OCI-LY3 (cell line): Measurements from ENCODE around the gene C19orf12.

Experiments
- H2AFZ ChIP-seq: fragments of 200-600, 300-600 bp; shearing (Covaris generic); 2 replicates; pipeline ENCODE4 v1.6.0; 2014; ENCODE audit warnings: antibody characterized with exemption, low read depth, low read length
- H3K27ac ChIP-seq: fragments of 200-600, 300-600 bp; sonication (generic); 2 replicates; pipeline ENCODE4 v1.5.1; 2014; ENCODE audit warnings: mild to moderate bottlenecking, low read length, moderate library complexity, mixed read lengths
- H3K27me3 ChIP-seq: fragments of 200-600, 300-600 bp; sonication (generic); 2 replicates; pipeline ENCODE4 v1.6.1; 2014; ENCODE audit warnings: low read depth, low read length, mixed read lengths
- H3K36me3 ChIP-seq: fragments of 200-600, 300-600 bp; sonication (generic); replicated peaks from 2 replicates; pipeline ENCODE3; 2014; ENCODE audit warnings: low read depth, low read length, mixed read lengths
- H3K4me1 ChIP-seq: fragments of 300-600, 200-600 bp; sonication (generic); 2 replicates; pipeline ENCODE4 v1.6.1; 2014; ENCODE audit warnings: low read length, mixed read lengths
- H3K4me2 ChIP-seq: fragments of 200-600, 300-600 bp; sonication (generic); 2 replicates; pipeline ENCODE4 v1.6.1; 2014; ENCODE audit warnings: low read length, mixed read lengths
- H3K4me3 ChIP-seq: fragments of 300-600, 200-600 bp; sonication (generic); 2 replicates; pipeline ENCODE4 v1.5.1; 2014; ENCODE audit warnings: antibody characterized with exemption, mild to moderate bottlenecking, low read length, moderate library complexity
- H3K79me2 ChIP-seq: fragments of 300-600, 200-600 bp; shearing (Covaris generic); 2 replicates; pipeline ENCODE4 v1.6.1; 2014; ENCODE audit warnings: mild to moderate bottlenecking, low read length, mixed read lengths
- H3K9ac ChIP-seq: fragments of 300-600, 200-600 bp; shearing (Covaris generic); 2 replicates; pipeline ENCODE4 v1.6.0; 2014; ENCODE audit warnings: mild to moderate bottlenecking, low read length, moderate library complexity
- H3K9me3 ChIP-seq: fragments of 200-600, 300-600 bp; shearing (Covaris generic); 2 replicates; pipeline ENCODE4 v1.6.1; 2014; ENCODE audit warnings: low read length, mixed read lengths; ENCODE audit not compliant: insufficient read depth
- H4K20me1 ChIP-seq: fragments of 200-600, 300-600 bp; sonication (generic); 2 replicates; pipeline ENCODE4 v1.6.1; 2016; ENCODE audit warnings: low read length, mixed read lengths; ENCODE audit not compliant: insufficient read depth
- EZH2phosphoT487 ChIP-seq: fragments of 200-600 bp; shearing (Covaris generic); IDR thresholded peaks from 2 replicates; pipeline ENCODE4 v1.6.1; 2018; ENCODE audit warnings: antibody characterized with exemption, mixed run types, low read depth
- TF ChIP-seq, protein P1 (sequence below): fragments of 200-600, 300-600 bp; sonication (generic); IDR thresholded peaks from 2 replicates; pipeline ENCODE4 v1.5.1; 2014; ENCODE audit warnings: antibody characterized with exemption, low read length, low read depth

The C19orf12 gene

DNA sequence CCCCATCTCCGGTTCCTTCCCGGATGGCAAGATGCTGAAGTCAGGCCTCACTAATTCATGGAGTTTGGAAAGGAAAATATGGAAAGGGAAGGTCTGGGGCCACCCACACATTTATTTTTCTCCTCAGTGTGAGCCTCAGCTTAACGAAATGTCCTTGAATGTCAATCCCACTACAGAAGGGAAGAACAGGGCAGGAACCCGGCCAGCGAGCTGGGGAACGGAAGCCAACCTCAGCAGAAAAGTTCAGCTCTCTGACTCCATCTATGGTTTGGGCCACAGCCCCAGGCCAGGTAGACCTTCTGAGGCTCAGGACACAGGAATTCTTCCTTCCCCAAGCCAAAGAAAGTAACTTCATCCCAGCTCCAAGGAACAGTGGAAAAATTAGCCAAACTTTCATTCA is 8.4 kb downstream of the C19orf12 start:
- Histone ChIP-seq H3K36me3 (peaks cover 29% of the 10 kb centered on the region), H3K79me2 (peaks cover 14% of the 10 kb centered on the region), H3K9ac (no peak overlapping the region), H2AFZ (no peak overlapping the region), H4K20me1 (0 out of 2 replicates have a peak, but pooled peaks cover 7% of the 10 kb centered on the region), H3K4me2 (no peak overlapping the region), H3K4me1 (peaks cover 16% of the 10 kb centered on the region), H3K4me3 (no peak overlapping the region), H3K9me3 (no peaks in the 10 kb centered on the region), H3K27ac (no peak overlapping the region), H3K27me3 (no peaks in the 10 kb centered on the region)
- TF ChIP-seq EZH2phosphoT487, result no peak
- TF ChIP-seq, protein P1, sequence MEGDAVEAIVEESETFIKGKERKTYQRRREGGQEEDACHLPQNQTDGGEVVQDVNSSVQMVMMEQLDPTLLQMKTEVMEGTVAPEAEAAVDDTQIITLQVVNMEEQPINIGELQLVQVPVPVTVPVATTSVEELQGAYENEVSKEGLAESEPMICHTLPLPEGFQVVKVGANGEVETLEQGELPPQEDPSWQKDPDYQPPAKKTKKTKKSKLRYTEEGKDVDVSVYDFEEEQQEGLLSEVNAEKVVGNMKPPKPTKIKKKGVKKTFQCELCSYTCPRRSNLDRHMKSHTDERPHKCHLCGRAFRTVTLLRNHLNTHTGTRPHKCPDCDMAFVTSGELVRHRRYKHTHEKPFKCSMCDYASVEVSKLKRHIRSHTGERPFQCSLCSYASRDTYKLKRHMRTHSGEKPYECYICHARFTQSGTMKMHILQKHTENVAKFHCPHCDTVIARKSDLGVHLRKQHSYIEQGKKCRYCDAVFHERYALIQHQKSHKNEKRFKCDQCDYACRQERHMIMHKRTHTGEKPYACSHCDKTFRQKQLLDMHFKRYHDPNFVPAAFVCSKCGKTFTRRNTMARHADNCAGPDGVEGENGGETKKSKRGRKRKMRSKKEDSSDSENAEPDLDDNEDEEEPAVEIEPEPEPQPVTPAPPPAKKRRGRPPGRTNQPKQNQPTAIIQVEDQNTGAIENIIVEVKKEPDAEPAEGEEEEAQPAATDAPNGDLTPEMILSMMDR, result no peak

DNA sequence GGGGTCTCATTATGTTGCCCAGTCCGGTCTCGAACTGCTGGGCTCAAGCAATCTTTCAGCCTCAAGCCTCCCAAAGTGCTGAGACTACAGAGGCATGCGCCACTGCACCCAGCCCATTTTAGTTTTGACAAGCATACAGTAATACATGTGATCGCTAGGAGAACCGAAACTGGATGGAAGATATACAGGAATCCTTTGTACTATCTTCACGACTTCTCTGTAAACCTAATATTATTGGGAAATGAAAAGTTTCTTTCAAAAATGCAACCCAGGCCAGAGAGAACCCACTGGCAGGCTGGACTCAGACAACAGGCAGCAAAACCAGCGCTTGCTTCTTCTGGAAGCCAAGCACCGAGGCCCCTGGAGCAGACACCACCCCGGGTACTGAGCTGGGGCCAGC is 9.4 kb downstream of the C19orf12 start:
- Histone ChIP-seq H3K36me3 (peaks cover 31% of the 10 kb centered on the region), H3K4me3 (no peak overlapping the region), H3K9me3 (no peaks in the 10 kb centered on the region), H3K9ac (no peak overlapping the region), H3K79me2 (peaks cover 10% of the 10 kb centered on the region), H3K4me1 (peaks cover 16% of the 10 kb centered on the region), H3K4me2 (no peak overlapping the region), H3K27me3 (no peaks in the 10 kb centered on the region), H4K20me1 (0 out of 2 replicates have a peak, but pooled peaks cover 7% of the 10 kb centered on the region), H3K27ac (no peak overlapping the region), H2AFZ (no peak overlapping the region)
- TF ChIP-seq EZH2phosphoT487, result no peak
- TF ChIP-seq, protein P1, result no peak

DNA sequence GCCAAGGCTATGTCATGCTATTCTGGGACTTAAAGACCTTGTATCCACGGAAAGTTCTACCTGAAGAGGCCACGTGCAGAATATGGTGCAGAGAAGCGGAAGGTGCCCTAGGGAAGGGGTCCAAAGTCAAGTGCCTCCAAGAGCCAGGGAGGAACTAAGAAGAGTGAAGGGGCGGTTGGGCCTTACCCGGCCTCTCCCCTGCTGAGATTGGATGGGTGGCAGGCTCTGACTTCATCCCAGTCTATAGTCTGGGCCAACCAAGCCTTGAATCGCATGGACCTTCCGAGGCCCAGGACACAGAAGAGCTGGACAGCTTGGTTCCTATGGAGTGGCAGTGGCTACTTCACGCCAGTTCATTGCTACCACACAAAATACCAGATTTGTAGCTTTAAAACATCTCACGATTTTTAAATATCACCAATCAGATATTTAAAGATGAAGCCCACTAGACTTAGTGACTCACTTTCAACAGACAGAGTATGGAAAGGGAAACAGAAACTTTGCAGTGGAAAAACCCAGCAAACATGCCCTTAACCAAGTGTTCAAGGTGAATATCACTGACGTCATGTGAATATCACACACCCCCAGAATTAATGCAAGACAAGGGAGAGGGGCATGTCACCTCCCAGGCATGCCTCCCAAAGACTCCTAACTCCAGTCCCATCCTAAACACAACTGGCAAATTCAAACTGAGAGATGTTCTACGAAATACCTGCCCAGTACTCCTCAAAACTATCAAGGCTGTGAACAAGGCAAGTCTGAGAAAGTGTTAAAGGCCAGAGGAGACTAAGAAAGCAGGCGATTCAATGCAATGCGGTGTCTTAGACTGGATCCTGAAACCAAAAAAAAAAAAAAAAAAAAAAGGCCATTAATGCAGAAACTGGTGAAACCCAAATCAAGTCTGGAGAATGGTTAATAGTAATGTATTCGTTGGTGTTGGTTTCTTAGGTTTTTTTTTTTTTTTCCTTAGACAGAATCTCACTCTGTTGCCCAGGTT is 10.2 kb downstream of the C19orf12 start:
- H4K20me1 ChIP-seq, result 0 out of 2 replicates have a peak, but pooled peaks cover 7% of the 10 kb centered on the region

DNA sequence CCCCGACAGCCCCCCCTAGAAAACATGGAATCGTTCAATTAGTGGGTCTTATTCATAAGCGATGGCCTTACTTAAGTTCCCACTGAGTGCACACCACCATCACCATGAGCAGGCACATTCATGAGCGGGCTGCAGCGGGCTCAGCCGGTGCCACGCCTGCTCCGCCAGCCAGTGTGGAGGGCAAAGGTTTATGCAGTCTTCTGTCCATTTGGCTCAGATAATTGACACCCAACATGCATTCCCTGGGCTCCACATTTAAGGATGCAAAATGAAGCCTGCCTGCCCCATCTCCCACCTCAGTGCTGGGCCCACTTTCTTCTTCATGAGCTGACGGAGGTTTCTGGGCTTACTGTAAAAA is 12.1 kb downstream of the C19orf12 start:
- Histone ChIP-seq H3K9ac (no peak overlapping the region), H3K4me1 (peaks cover 16% of the 10 kb centered on the region), H3K36me3 (peaks cover 27% of the 10 kb centered on the region), H3K27me3 (no peaks in the 10 kb centered on the region), H3K79me2 (no peaks in the 10 kb centered on the region), H3K4me3 (no peak overlapping the region), H4K20me1 (0 out of 2 replicates have a peak, but pooled peaks cover 7% of the 10 kb centered on the region), H3K27ac (no peak overlapping the region), H2AFZ (no peak overlapping the region), H3K9me3 (no peaks in the 10 kb centered on the region), H3K4me2 (no peak overlapping the region)
- no peak for TF ChIP-seq EZH2phosphoT487
- TF ChIP-seq, protein P1, result no peak

More for the DNA sequence above, 10.2 kb downstream of the C19orf12 start:
- TF ChIP-seq EZH2phosphoT487, result no peak
- TF ChIP-seq, protein P1, result no peak
- no peaks in the 10 kb centered on the region for H3K27me3 ChIP-seq
- no peak overlapping the region for H3K27ac ChIP-seq
- H3K4me3 ChIP-seq, result no peak overlapping the region
- H3K79me2 ChIP-seq, result peaks cover 1% of the 10 kb centered on the region; the same call in 1 of the 2 replicates
- peaks cover 31% of the 10 kb centered on the region for H3K36me3 ChIP-seq
- H3K4me2 ChIP-seq, result peak overlapping the region; percentile 4; the same call in 1 of the 2 replicates
- H3K9me3 ChIP-seq, result no peaks in the 10 kb centered on the region
- no peak overlapping the region for H2AFZ ChIP-seq
- peaks cover 16% of the 10 kb centered on the region for H3K4me1 ChIP-seq
- H3K9ac ChIP-seq, result no peak overlapping the region
